Endothelial cell of umbilical vein (primary cell): ENCODE measurements around the gene SIM1. TPM values are rescaled to one million over a fixed set of nuclear protein-coding genes. Genes with fewer than 3 reads are reported as not detected.

Experiments
- BruUV-seq: library from RNA; stranded (reverse); fragments of 400-500 nt; replicated peaks from 2 replicates; lab custom pipeline; 2021; lab: Mats Ljungman, UMichigan
- CTCF ChIA-PET: fragments of 300-600, 350-600 bp; sonication (Branson Sonifier 250); formaldehyde crosslinking; loops from one replicate; lab custom pipeline; 2021; ENCODE audit warnings: antibody characterized with exemption, inconsistent platforms; lab: Charles Lee
- POLR2A ChIA-PET: fragments of 300-600, 350-600 bp; sonication (Branson Sonifier 250); formaldehyde crosslinking; loops from one replicate; lab custom pipeline; 2021; ENCODE audit warnings: antibody characterized with exemption, inconsistent platforms; lab: Charles Lee
- DNase-seq: peaks from one replicate; pipeline ENCODE4 v3.0.0-alpha.2; 2011; ENCODE audit warnings: low read depth, low spot score
- FAIRE-seq: peaks from 2 replicates; lab custom pipeline; 2011; peaks lifted over from hg19 to GRCh38; lab: Jason Lieb, UNC
- H2AFZ ChIP-seq: 2 replicates; pipeline ENCODE4 v1.6.0; 2012; ENCODE audit warnings: low read depth, low read length, control low read depth, inconsistent platforms
- H3K27ac ChIP-seq: 2 replicates; pipeline ENCODE4 v1.5.1; 2011; ENCODE audit warnings: low read depth, mild to moderate bottlenecking, control low read depth, low read length, moderate library complexity; ENCODE audit not compliant: insufficient read depth
- H3K27me3 ChIP-seq, 2 experiments: 2 replicates each; pipeline versions ENCODE4 v1.6.0 to v1.6.1; 2011; ENCODE audit warnings: low read length in 2 of 2, mixed read lengths in 1 of 2; ENCODE audit not compliant: control insufficient read depth in 2 of 2, insufficient read depth in 2 of 2
- H3K36me3 ChIP-seq, 2 experiments: 2 replicates in 1 of 2; 3 replicates in 1 of 2; pipeline ENCODE4 v1.5.1; 2011; ENCODE audit warnings: low read length in 2 of 2, mild to moderate bottlenecking in 1 of 2, moderate library complexity in 1 of 2; ENCODE audit not compliant: control insufficient read depth in 2 of 2, insufficient read depth in 2 of 2; ENCODE audit errors: extremely low read depth in 1 of 2
- H3K4me1 ChIP-seq: 3 replicates; pipeline ENCODE4 v1.5.1; 2011; ENCODE audit warnings: mild to moderate bottlenecking, low read length; ENCODE audit not compliant: control insufficient read depth, insufficient read depth; ENCODE audit errors: extremely low read depth
- H3K4me2 ChIP-seq: 2 replicates; pipeline ENCODE4 v1.6.1; 2011; ENCODE audit warnings: low read length, control low read depth, mixed read lengths; ENCODE audit not compliant: insufficient read depth
- H3K4me3 ChIP-seq, 3 experiments: fragments of 200-600 bp in 1 of 3; sonication (generic), shearing (Covaris generic) in 1 of 3; replicated peaks in 1 of 3; 2 replicates each; pipeline ENCODE4 v1.5.1; 2011 to 2016; ENCODE audit warnings: control low read depth in 3 of 3, low read length in 3 of 3, mild to moderate bottlenecking in 2 of 3, inconsistent platforms in 1 of 3, low read depth in 1 of 3, moderate library complexity in 1 of 3; ENCODE audit not compliant: insufficient read depth in 1 of 3
- H3K79me2 ChIP-seq: 2 replicates; pipeline ENCODE4 v1.6.0; 2012; ENCODE audit warnings: low read length, inconsistent platforms; ENCODE audit not compliant: control insufficient read depth, insufficient read depth
- H3K9ac ChIP-seq: replicated peaks from 2 replicates; pipeline ENCODE3; 2011; ENCODE audit warnings: low read length, control low read depth; ENCODE audit not compliant: insufficient read depth; ENCODE audit errors: extremely low read depth
- H3K9me1 ChIP-seq: replicated peaks from 3 replicates; pipeline ENCODE4 v1.6.0; 2011; ENCODE audit warnings: mild to moderate bottlenecking, low read length; ENCODE audit not compliant: control insufficient read depth, insufficient read depth; ENCODE audit errors: extremely low read depth
- H3K9me3 ChIP-seq: replicated peaks from 2 replicates; pipeline ENCODE4 v1.5.1; 2012; ENCODE audit warnings: low read length, inconsistent platforms; ENCODE audit not compliant: control insufficient read depth, insufficient read depth
- H4K20me1 ChIP-seq: replicated peaks from 2 replicates; pipeline ENCODE3; 2011; ENCODE audit warnings: mild to moderate bottlenecking, low read length; ENCODE audit not compliant: control insufficient read depth, insufficient read depth; ENCODE audit errors: extremely low read depth
- EZH2 ChIP-seq: IDR thresholded peaks from 2 replicates; pipeline ENCODE4 v1.6.1; 2012; ENCODE audit warnings: borderline replicate concordance, low read depth, mild to moderate bottlenecking, moderate library complexity, low read length, inconsistent platforms; ENCODE audit not compliant: severe bottlenecking
- FOS ChIP-seq: IDR thresholded peaks from 2 replicates; pipeline ENCODE4 v1.6.1; 2011; ENCODE audit warnings: mild to moderate bottlenecking, low read length, moderate library complexity, borderline replicate concordance; ENCODE audit not compliant: insufficient read depth
- GATA2 ChIP-seq: IDR thresholded peaks from 2 replicates; pipeline ENCODE4 v1.7.0; 2011; ENCODE audit warnings: low read depth, mild to moderate bottlenecking, moderate library complexity, mixed read lengths, low read length; ENCODE audit not compliant: insufficient read length, insufficient read depth
- JUN ChIP-seq: IDR thresholded peaks from 2 replicates; pipeline ENCODE4 v1.6.1; 2011; ENCODE audit warnings: borderline replicate concordance, low read depth; ENCODE audit not compliant: insufficient read length, insufficient read depth
- MYC ChIP-seq: IDR thresholded peaks from one replicate; pipeline ENCODE4 v1.6.1; 2011; ENCODE audit warnings: mild to moderate bottlenecking, low read depth, low read length
- POLR2A ChIP-seq: IDR thresholded peaks from 2 replicates; pipeline ENCODE4 v1.6.1; 2012; ENCODE audit warnings: low read depth, mild to moderate bottlenecking, control low read depth, low read length
- POLR2AphosphoS5 ChIP-seq: IDR thresholded peaks from 2 replicates; pipeline ENCODE4 v1.6.1; 2012; ENCODE audit warnings: low read depth, mild to moderate bottlenecking, control low read depth, low read length, moderate library complexity; ENCODE audit not compliant: insufficient read depth
- dilution Hi-C: fragments of 300-500 bp; cut with MboI; formaldehyde crosslinking; loops from one replicate; pipeline ENCODE4 v1.15.0; 2019; ENCODE audit warnings: low sequenced_read_pairs; ENCODE audit not compliant: extremely low pct_ligation_motif_present
- intact Hi-C: fragments of 100-400 bp; cut with micrococcal nuclease; formaldehyde crosslinking; loops from one replicate; pipeline ENCODE4 v1.10.0; 2022
- polyA plus RNA-seq, 4 experiments: library from polyadenylated mRNA; depleted of rRNA in 3 of 4; stranded (reverse) in 3 of 4; unstranded in 1 of 4; fragments of >200 nt; gene quantifications; 2 replicates each; pipeline versions ENCODE4 v1.2.1 to v1.2.3, GENCODE V29; 2011 to 2012; ENCODE audit warnings: missing spikeins in 1 of 4
- total RNA-seq: library from RNA; stranded (reverse); gene quantifications from 2 replicates; pipeline ENCODE4 v1.2.3, GENCODE V29; 2021
- TF ChIP-seq, protein P1 (sequence below): IDR thresholded peaks from 2 replicates; pipeline ENCODE4 v1.6.1; 2011; ENCODE audit not compliant: insufficient read depth, insufficient read length
- TF ChIP-seq, protein P2 (sequence below), 2 donors: IDR thresholded peaks; 1 replicate in 1 of 2; 2 replicates in 1 of 2; pipeline ENCODE4 v1.5.1; 2011; ENCODE audit warnings: low read length in 2 of 2, mild to moderate bottlenecking in 2 of 2, moderate library complexity in 2 of 2, control low read depth in 1 of 2, inconsistent platforms in 1 of 2, low read depth in 1 of 2; ENCODE audit not compliant: insufficient read depth in 1 of 2; ENCODE audit errors: extremely low read depth in 1 of 2

The SIM1 gene
- total and polyA plus RNA-seq, 2 donors (not counting 3 experiments of a cell fraction or from before 2014, with no cell fraction given): 0.14 to 0.29 TPM

DNA sequence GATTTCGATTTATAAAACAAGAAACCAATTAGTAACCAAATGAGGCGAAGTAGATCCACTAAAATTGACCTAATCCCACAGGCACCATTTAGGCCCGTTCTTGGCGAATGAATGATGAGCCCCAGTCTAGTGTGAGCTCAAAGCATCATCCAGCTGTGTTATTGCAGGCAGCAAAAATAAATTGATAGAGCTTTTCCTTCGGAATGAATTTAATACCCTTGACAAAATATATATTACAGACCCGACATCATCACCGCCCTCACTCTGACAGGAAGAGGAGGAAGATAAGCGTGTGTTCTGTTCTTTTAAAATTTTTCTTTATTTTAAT, 7.8 kb downstream of the SIM1 start:
- no peaks in the 10 kb centered on the region for H3K79me2 ChIP-seq
- H3K9me3 ChIP-seq: no peaks in the 10 kb centered on the region
- no peak overlapping the region for H3K27ac ChIP-seq
- no peak overlapping the region for H3K9ac ChIP-seq
- no peak overlapping the region for H3K4me3 ChIP-seq
- TF ChIP-seq, protein P1, sequence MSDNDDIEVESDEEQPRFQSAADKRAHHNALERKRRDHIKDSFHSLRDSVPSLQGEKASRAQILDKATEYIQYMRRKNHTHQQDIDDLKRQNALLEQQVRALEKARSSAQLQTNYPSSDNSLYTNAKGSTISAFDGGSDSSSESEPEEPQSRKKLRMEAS: no peak
- TF ChIP-seq GATA2 (no peak), POLR2A (no peak), FOS (no peak), EZH2 (no peak), POLR2AphosphoS5 (no peak), MYC (no peak), JUN (no peak)
- TF ChIP-seq, protein P2, sequence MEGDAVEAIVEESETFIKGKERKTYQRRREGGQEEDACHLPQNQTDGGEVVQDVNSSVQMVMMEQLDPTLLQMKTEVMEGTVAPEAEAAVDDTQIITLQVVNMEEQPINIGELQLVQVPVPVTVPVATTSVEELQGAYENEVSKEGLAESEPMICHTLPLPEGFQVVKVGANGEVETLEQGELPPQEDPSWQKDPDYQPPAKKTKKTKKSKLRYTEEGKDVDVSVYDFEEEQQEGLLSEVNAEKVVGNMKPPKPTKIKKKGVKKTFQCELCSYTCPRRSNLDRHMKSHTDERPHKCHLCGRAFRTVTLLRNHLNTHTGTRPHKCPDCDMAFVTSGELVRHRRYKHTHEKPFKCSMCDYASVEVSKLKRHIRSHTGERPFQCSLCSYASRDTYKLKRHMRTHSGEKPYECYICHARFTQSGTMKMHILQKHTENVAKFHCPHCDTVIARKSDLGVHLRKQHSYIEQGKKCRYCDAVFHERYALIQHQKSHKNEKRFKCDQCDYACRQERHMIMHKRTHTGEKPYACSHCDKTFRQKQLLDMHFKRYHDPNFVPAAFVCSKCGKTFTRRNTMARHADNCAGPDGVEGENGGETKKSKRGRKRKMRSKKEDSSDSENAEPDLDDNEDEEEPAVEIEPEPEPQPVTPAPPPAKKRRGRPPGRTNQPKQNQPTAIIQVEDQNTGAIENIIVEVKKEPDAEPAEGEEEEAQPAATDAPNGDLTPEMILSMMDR (IDR thresholded peaks at IDR 0.05; ENCODE audit: extremely low read depth in 1 of 2, insufficient read depth in 1 of 2, low read depth in 1 of 2, low read length in 2 of 2): no peak
- H3K4me2 ChIP-seq: no peak overlapping the region
- peaks cover 12% of the 10 kb centered on the region for H3K4me1 ChIP-seq
- intact Hi-C loops (loop anchor here (5.0 kb wide), 2 partner anchors 105 to 535 kb away; no protein-coding TSS in a partner anchor), dilution Hi-C loops (loop anchor here (25.0 kb wide), 1 partner anchor 345 kb away; no protein-coding TSS in a partner anchor)
- no peaks in the 10 kb centered on the region for H3K9me1 ChIP-seq
- H3K36me3 ChIP-seq: no peaks in the 10 kb centered on the region
- ChIA-PET POLR2A (no interaction called here), CTCF (interaction anchor here (0.8 to 1.3 kb wide), 6 partner anchors 10 to 340 kb away, joined by 3 to 5 read pairs (median 4); no protein-coding TSS in a partner anchor)
- no TSS peak for BruUV-seq
- no peak for FAIRE-seq
- no peaks in the 10 kb centered on the region for H4K20me1 ChIP-seq
- H3K27me3 ChIP-seq: peaks cover 84 to 99% of the 10 kb centered on the region in 2 experiments
- no peak overlapping the region for H2AFZ ChIP-seq
- DNase-seq: no peak
